T-cell (primary cell): ENCODE measurements around the gene TBX6. TPM values are rescaled to one million over a fixed set of nuclear protein-coding genes. Genes with fewer than 3 reads are reported as not detected.

Experiments
- ATAC-seq, 4 experiments: fragments of 200-7000 bp in 3 of 4; fragments of 150-1000 bp in 1 of 4; cut with Tn5 transposase; replicated peaks in 1 of 4; 1 replicate in 3 of 4; 2 replicates in 1 of 4; pipeline ENCODE4 v1.10.0; 2021; ENCODE audit warnings: moderate library complexity in 3 of 4, mild to moderate bottlenecking in 2 of 4, moderate number of reproducible peaks in 1 of 4
- CTCF ChIA-PET, 2 donors: fragments of 300-600 bp; sonication (Branson Sonifier 250); formaldehyde crosslinking; loops; one replicate each; lab custom pipeline; 2022; ENCODE audit warnings: antibody characterized with exemption in 2 of 2; lab: Charles Lee
- POLR2A ChIA-PET, 2 donors: fragments of 300-600 bp; sonication (Branson Sonifier 250); formaldehyde crosslinking; loops; one replicate each; lab custom pipeline; 2022; ENCODE audit warnings: antibody characterized with exemption in 2 of 2; lab: Charles Lee
- DNase-seq, 35 experiments: peaks; one replicate each; pipeline versions ENCODE4 v3.0.0 to v3.0.0-alpha.2; 2013 to 2023
- H3K27ac ChIP-seq: one replicate; pipeline ENCODE4 v1.5.1; 2013; ENCODE audit warnings: low read length
- H3K27me3 ChIP-seq, 2 experiments: replicated peaks in 1 of 2; 1 replicate in 1 of 2; 2 replicates in 1 of 2; pipeline versions ENCODE4 v1.6.1 to v1.7.0; 2013; ENCODE audit warnings: low read length in 1 of 2, mixed read lengths in 1 of 2; ENCODE audit not compliant: control insufficient read depth in 2 of 2, insufficient read depth in 2 of 2; ENCODE audit errors: extremely low read depth in 1 of 2
- H3K36me3 ChIP-seq, 2 donors: 1 replicate in 1 of 2; 2 replicates in 1 of 2; pipeline versions ENCODE4 v1.6.1 to v1.7.0; 2013; ENCODE audit warnings: low read length in 1 of 2; ENCODE audit not compliant: control insufficient read depth in 2 of 2, insufficient read depth in 1 of 2; ENCODE audit errors: extremely low read depth in 1 of 2
- H3K4me1 ChIP-seq, 2 experiments: 1 replicate in 1 of 2; 2 replicates in 1 of 2; pipeline versions ENCODE4 v1.6.1 to v1.7.0; 2013; ENCODE audit warnings: low read length in 2 of 2, mixed read lengths in 1 of 2; ENCODE audit not compliant: insufficient read depth in 2 of 2, control insufficient read depth in 1 of 2; ENCODE audit errors: extremely low read depth in 1 of 2
- H3K4me3 ChIP-seq, 2 donors: 1 replicate in 1 of 2; 2 replicates in 1 of 2; pipeline versions ENCODE4 v1.5.1 to v1.7.0; 2013; ENCODE audit warnings: mild to moderate bottlenecking in 2 of 2, low read length in 1 of 2, moderate library complexity in 1 of 2; ENCODE audit not compliant: control insufficient read depth in 1 of 2; ENCODE audit errors: extremely low read depth in 1 of 2
- H3K9me3 ChIP-seq: 2 replicates; pipeline ENCODE4 v1.7.0; 2013
- H3K27ac Mint-ChIP-seq, 2 donors: one replicate each; pipeline ENCODE4 v1.8.0; 2020 to 2021; ENCODE audit warnings: mild to moderate bottlenecking in 2 of 2, mixed read lengths in 2 of 2
- H3K27me3 Mint-ChIP-seq, 2 donors: one replicate each; pipeline ENCODE4 v1.8.0; 2021 to 2022; ENCODE audit warnings: mixed read lengths in 2 of 2
- H3K36me3 Mint-ChIP-seq: one replicate; pipeline ENCODE4 v1.8.0; 2021; ENCODE audit warnings: mixed read lengths
- H3K4me1 Mint-ChIP-seq, 3 donors: one replicate each; pipeline ENCODE4 v1.8.0; 2020 to 2022; ENCODE audit warnings: mixed read lengths in 3 of 3, mild to moderate bottlenecking in 1 of 3
- H3K4me3 Mint-ChIP-seq, 3 donors: one replicate each; pipeline ENCODE4 v1.8.0; 2020 to 2022; ENCODE audit warnings: mild to moderate bottlenecking in 3 of 3, mixed read lengths in 3 of 3, moderate library complexity in 3 of 3
- H3K9me3 Mint-ChIP-seq, 3 donors: one replicate each; pipeline ENCODE4 v1.8.0; 2020 to 2022; ENCODE audit warnings: mixed read lengths in 3 of 3
- WGBS: methylation state at CpG from one replicate; pipeline ENCODE4 v1.1.5; 2013; ENCODE audit warnings: missing lambda C conversion rate; ENCODE audit not compliant: insufficient coverage; 5-methylcytosine and 5-hydroxymethylcytosine counted together
- total RNA-seq, 35 experiments: library from RNA in 6 of 35; stranded (reverse) in 6 of 35; fragments of 120-200 nt in 1 of 35; gene quantifications; one replicate each; pipeline versions ENCODE4 v1.2.1 to v1.2.4 and lab custom pipeline; 2013 to 2026

TBX6 gene
- total RNA-seq, 5 donors from 2014 or later (not counting 1 experiment from before 2014, with no cell fraction given) = 1.4 to 2.0 (median 1.5) TPM

GRCh38 chr16:30065943-30066760, 25.6 kb downstream of the TBX6 start:
- ChIA-PET POLR2A (interaction anchor here in 1 of 2 donors (0.7 to 1.6 kb wide), 2 partner anchors 10 to 345 kb away, joined by 3 to 6 read pairs; partner anchors contain the start of gene PPP4C), CTCF (interaction anchor here (0.5 to 1.7 kb wide), 3 partner anchors 11 to 25 kb away, joined by 3 to 12 read pairs (median 4); partner anchors contain the start of gene TBX6 (in 1 of the 2))
- Histone ChIP-seq H3K4me3 (peak overlapping the region; percentile 95 to 96), H3K36me3 (peaks cover 14 to 41% of the 10 kb centered on the region in 2 donors), H3K27me3 (no peaks in the 10 kb centered on the region), H3K9me3 (no peaks in the 10 kb centered on the region), H3K27ac (peak overlapping the region; percentile 73), H3K4me1 (peaks cover 14 to 61% of the 10 kb centered on the region in 2 experiments)
- H3K9me3 Mint-ChIP-seq = no peaks in the 10 kb centered on the region
- H3K4me1 Mint-ChIP-seq = peaks cover 30 to 42% (median 42%) of the 10 kb centered on the region in 3 donors
- peak in 1 of 4 experiments; percentile 3 for ATAC-seq
- peaks cover 30% of the 10 kb centered on the region for H3K36me3 Mint-ChIP-seq
- H3K27ac Mint-ChIP-seq = peak overlapping the region; percentile 98
- H3K27me3 Mint-ChIP-seq = no peaks in the 10 kb centered on the region
- peak overlapping the region; percentile 94 to 99 (median 98) for H3K4me3 Mint-ChIP-seq
- WGBS = under 1% methylated on average over 24 of the region's 44 CpGs
- peak in 10 of 35 experiments; percentile 11 to 49 (median 24) for DNase-seq

GRCh38 chr16:30065102-30065942, 26.4 kb downstream of the TBX6 start, which contains the start of gene ALDOA:
Gene ALDOA, plus strand, starts transcription at chr16:30065760. Its CDS starts 1,138 bp downstream, at chr16:30066898.
- Histone ChIP-seq H3K27me3 (no peaks in the 10 kb centered on the region), H3K4me3 (peak within 1 kb of the TSS; percentile 95 to 96), H3K4me1 (peaks cover 14 to 61% of the 10 kb centered on the region in 2 experiments), H3K9me3 (no peaks in the 10 kb centered on the region), H3K36me3 (peaks cover 14 to 35% of the 10 kb centered on the region in 2 donors), H3K27ac (peak within 1 kb of the TSS; percentile 93)
- ATAC-seq = peak; percentile 83 to 88 (median 86)
- under 1% methylated on average over 77 of the region's 99 CpGs for WGBS
- Mint-ChIP-seq H3K9me3 (no peaks in the 10 kb centered on the region), H3K4me1 (peaks cover 30 to 39% (median 39%) of the 10 kb centered on the region in 3 donors), H3K27me3 (no peaks in the 10 kb centered on the region), H3K27ac (peak within 1 kb of the TSS; percentile 98), H3K36me3 (peaks cover 27% of the 10 kb centered on the region), H3K4me3 (peak within 1 kb of the TSS; percentile 94 to 99 (median 98))
- peak; percentile 87 to 96 (median 91) for DNase-seq
- POLR2A ChIA-PET = interaction anchor here in 1 of 2 donors (1.6 kb wide), 1 partner anchor 11 kb away, joined by 6 read pairs; the partner anchor contains the start of gene PPP4C
- CTCF ChIA-PET = interaction anchor here (0.5 to 1.7 kb wide), 3 partner anchors 10 to 26 kb away, joined by 3 to 12 read pairs (median 4); partner anchors contain the start of gene TBX6 (in 1 of the 2)

GRCh38 chr16:30064729-30065101, 27.0 kb downstream of the TBX6 start:
- ChIA-PET CTCF (interaction anchor here in 1 of 2 donors (1.7 kb wide), 1 partner anchor 27 kb away, joined by 12 read pairs; the partner anchor contains the start of gene TBX6), POLR2A (interaction anchor here in 1 of 2 donors (0.6 kb wide), 2 partner anchors 10 to 257 kb away, joined by 4 to 5 read pairs; no protein-coding TSS in a partner anchor)
- Mint-ChIP-seq H3K4me1 (peaks cover 29 to 36% (median 34%) of the 10 kb centered on the region in 3 donors), H3K27ac (peak overlapping the region; percentile 98 to 99), H3K9me3 (no peaks in the 10 kb centered on the region), H3K4me3 (peak overlapping the region; percentile 94 to 99 (median 98)), H3K36me3 (peaks cover 23% of the 10 kb centered on the region), H3K27me3 (no peaks in the 10 kb centered on the region)
- Histone ChIP-seq H3K27me3 (no peaks in the 10 kb centered on the region), H3K9me3 (no peaks in the 10 kb centered on the region), H3K4me3 (peak overlapping the region; percentile 95 to 96), H3K4me1 (peaks cover 14 to 55% of the 10 kb centered on the region in 2 experiments), H3K36me3 (peaks cover 13 to 29% of the 10 kb centered on the region in 2 donors), H3K27ac (peak overlapping the region; percentile 93)
- peak in 1 of 35 experiments; percentile 7 for DNase-seq
- ATAC-seq = no peak
- 0% methylated on average over 23 of the region's 25 CpGs for WGBS

- Histone ChIP-seq H3K4me1 (peaks cover 14 to 49% of the 10 kb centered on the region in 2 experiments), H3K4me3 (peak overlapping the region; percentile 95 to 96), H3K36me3 (peaks cover 8 to 23% of the 10 kb centered on the region in 2 donors), H3K27ac (peak overlapping the region; percentile 93), H3K27me3 (no peaks in the 10 kb centered on the region), H3K9me3 (no peaks in the 10 kb centered on the region)
- Mint-ChIP-seq H3K4me1 (peaks cover 23 to 30% (median 28%) of the 10 kb centered on the region in 3 donors), H3K9me3 (no peaks in the 10 kb centered on the region), H3K27ac (peak overlapping the region; percentile 99), H3K27me3 (no peaks in the 10 kb centered on the region), H3K36me3 (peaks cover 18% of the 10 kb centered on the region), H3K4me3 (peak overlapping the region; percentile 94 to 99 (median 98))
- CTCF ChIA-PET = interaction anchor here (1.2 to 1.7 kb wide), 2 partner anchors 21 to 27 kb away, joined by 4 to 12 read pairs; partner anchors contain the start of gene TBX6 (in 1 of the 2)
- 7% methylated on average over 9 of the region's 27 CpGs for WGBS
- POLR2A ChIA-PET = interaction anchor here in 1 of 2 donors (0.6 kb wide), 2 partner anchors 11 to 256 kb away, joined by 4 to 5 read pairs; no protein-coding TSS in a partner anchor
- DNase-seq (peak; percentile 24 to 78 (median 58)), ATAC-seq (peak; percentile 22 to 33 (median 28))
Measured at GRCh38 chr16:30063893-30064728, 27.6 kb downstream of the TBX6 start.

GRCh38 chr16:30063278-30063892, 28.3 kb downstream of the TBX6 start:
- peaks cover 14 to 42% of the 10 kb centered on the region in 2 experiments for H3K4me1 ChIP-seq
- peaks cover 12% of the 10 kb centered on the region for H3K36me3 Mint-ChIP-seq
- peak overlapping the region; percentile 13 to 98 (median 94) for H3K4me3 Mint-ChIP-seq
- H3K27ac ChIP-seq = peak overlapping the region; percentile 93
- peak overlapping the region in 1 of 2 donors; percentile 96 for H3K4me3 ChIP-seq
- 63% methylated on average over 12 of the region's 12 CpGs for WGBS
- no peaks in the 10 kb centered on the region for H3K9me3 ChIP-seq
- H3K36me3 ChIP-seq = peaks cover 4 to 15% of the 10 kb centered on the region in 2 donors
- H3K27ac Mint-ChIP-seq = peak overlapping the region; percentile 99
- ChIA-PET CTCF (interaction anchor here (0.7 to 1.2 kb wide), 2 partner anchors 20 to 29 kb away, joined by 4 to 7 read pairs; partner anchors contain the start of gene TBX6 (in 1 of the 2)), POLR2A (interaction anchor here in 1 of 2 donors (0.7 kb wide), 1 partner anchor 13 kb away, joined by 5 read pairs; no protein-coding TSS in a partner anchor)
- no peaks in the 10 kb centered on the region for H3K27me3 Mint-ChIP-seq
- peaks cover 21 to 24% (median 23%) of the 10 kb centered on the region in 3 donors for H3K4me1 Mint-ChIP-seq
- H3K9me3 Mint-ChIP-seq = no peaks in the 10 kb centered on the region
- H3K27me3 ChIP-seq = no peaks in the 10 kb centered on the region
- DNase-seq (peak in 1 of 35 experiments; percentile 16), ATAC-seq (no peak)
